GM13976 (cell line): ENCODE results near the gene MRPL54.
A peak's percentile ranks its signal among the peaks of the same experiment; 100 is the strongest.

Experiments used
- DNase-seq: peaks from one replicate; pipeline ENCODE4 v3.0.0; 2012; ENCODE audit warnings: low spot score
- in situ Hi-C: fragments of 300-500 bp; cut with MboI; formaldehyde crosslinking; loops from one replicate; pipeline ENCODE4 v1.12.0; 2022; ENCODE audit warnings: low sequenced_read_pairs, mixed read lengths, inconsistent platforms; ENCODE audit not compliant: unreplicated experiment
- TF ChIP-seq, protein P1 (sequence below): IDR thresholded peaks from 2 replicates; pipeline ENCODE4 v1.5.1; 2012; ENCODE audit warnings: borderline replicate concordance, mild to moderate bottlenecking; ENCODE audit not compliant: insufficient read depth; ENCODE audit errors: extremely low read depth, missing control alignments, control extremely low read depth

The MRPL54 gene

DNA sequence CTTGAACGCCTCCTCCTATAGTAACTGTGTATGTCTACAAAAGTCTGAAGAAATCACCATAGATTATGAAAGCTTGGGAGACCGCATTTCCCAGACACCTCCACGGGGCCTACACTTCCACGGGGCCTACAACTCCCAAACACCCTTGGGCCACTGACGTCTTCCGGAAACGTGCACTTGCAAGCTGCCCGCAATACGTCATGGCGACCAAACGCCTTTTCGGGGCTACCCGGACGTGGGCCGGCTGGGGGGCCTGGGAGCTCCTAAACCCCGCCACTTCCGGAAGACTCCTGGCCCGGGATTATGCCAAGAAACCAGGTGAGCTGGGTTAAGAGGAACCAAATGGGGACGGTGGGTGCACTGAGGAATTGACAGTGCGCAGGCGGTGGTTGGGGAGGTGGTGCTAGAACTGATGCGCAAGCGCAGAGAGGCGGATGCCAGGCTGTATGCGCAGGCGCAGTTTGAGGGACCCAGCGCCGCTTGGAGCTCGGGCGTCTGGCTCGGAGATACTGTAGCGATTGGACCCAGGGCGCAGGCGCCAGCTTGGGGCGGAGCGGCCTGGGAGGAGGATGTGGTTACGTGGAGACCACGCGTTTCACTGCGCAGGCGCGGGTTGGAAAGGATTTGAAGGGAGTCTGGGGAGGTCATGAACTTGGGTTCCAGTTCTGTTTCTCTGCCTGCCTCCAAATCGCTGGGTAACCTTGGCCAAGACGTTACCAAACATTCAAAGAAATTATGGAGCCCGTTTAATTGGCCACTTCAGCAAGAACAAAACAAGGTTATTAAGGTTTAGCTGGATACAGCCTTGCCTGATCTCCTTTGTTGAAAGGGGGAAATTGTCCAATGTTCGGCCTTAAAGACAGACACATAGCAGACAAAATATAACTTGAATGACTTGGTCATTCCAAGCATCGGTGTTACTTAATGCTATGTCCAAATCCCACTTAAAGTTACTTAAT is at the start of gene MRPL54:
TSS of gene MRPL54 (plus strand) at position 182 of the 959 bp plus-strand sequence. CDS start at position 201, 19 bp downstream.
- in situ Hi-C loops = no loop called here
- TF ChIP-seq, protein P1, sequence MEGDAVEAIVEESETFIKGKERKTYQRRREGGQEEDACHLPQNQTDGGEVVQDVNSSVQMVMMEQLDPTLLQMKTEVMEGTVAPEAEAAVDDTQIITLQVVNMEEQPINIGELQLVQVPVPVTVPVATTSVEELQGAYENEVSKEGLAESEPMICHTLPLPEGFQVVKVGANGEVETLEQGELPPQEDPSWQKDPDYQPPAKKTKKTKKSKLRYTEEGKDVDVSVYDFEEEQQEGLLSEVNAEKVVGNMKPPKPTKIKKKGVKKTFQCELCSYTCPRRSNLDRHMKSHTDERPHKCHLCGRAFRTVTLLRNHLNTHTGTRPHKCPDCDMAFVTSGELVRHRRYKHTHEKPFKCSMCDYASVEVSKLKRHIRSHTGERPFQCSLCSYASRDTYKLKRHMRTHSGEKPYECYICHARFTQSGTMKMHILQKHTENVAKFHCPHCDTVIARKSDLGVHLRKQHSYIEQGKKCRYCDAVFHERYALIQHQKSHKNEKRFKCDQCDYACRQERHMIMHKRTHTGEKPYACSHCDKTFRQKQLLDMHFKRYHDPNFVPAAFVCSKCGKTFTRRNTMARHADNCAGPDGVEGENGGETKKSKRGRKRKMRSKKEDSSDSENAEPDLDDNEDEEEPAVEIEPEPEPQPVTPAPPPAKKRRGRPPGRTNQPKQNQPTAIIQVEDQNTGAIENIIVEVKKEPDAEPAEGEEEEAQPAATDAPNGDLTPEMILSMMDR = no peak
- DNase-seq = peak; percentile 99

DNA sequence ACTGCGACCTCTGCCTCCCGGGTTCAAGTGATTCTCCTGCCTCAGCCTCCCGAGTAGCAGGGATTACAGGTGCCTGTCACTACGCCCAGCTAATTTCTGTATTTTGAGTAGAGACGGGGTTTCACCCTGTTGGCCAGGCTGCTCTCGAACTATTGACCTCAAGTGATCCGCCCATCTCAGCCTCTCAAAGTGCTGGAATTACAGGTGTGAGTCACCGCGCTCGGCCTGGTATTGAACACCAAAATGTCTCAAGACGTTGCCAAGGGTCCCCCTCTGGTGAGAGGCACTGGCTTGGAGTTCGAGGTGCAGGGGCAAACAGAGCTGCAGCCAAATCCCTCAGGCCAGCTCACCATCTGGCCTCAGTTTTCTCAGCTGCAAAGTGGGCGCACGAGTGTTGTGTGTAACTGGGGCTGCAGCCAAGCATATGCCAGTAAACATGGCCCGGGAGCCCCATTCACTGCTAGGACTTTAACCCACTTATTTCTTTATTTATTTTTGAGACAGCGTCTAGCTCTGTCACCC is 46.3 kb upstream of the MRPL54 start:
- no peak for DNase-seq
- in situ Hi-C loops = no loop called here
- TF ChIP-seq, protein P1 = no peak

DNA sequence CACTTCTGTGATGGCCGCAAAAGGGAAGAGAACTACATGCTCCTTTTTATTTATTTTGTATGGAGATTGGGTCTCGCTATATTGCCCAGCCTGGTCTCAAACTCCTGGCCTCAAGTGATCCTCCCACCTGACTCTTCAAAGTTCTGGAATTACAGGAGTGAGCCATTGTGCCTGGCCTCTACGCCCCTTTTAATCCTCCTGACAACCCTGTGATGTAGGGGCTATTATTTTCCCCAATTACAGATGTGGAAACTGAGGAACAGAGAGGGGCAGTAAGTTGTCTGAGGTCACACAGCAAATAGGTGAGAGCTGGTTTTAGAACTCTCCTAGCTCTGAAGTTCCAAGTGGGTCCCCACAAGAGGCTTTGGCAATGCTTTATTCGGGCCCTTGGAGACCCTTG is 42.6 kb upstream of the MRPL54 start:
- DNase-seq = no peak
- in situ Hi-C loops = no loop called here
- TF ChIP-seq, protein P1 = no peak

DNA sequence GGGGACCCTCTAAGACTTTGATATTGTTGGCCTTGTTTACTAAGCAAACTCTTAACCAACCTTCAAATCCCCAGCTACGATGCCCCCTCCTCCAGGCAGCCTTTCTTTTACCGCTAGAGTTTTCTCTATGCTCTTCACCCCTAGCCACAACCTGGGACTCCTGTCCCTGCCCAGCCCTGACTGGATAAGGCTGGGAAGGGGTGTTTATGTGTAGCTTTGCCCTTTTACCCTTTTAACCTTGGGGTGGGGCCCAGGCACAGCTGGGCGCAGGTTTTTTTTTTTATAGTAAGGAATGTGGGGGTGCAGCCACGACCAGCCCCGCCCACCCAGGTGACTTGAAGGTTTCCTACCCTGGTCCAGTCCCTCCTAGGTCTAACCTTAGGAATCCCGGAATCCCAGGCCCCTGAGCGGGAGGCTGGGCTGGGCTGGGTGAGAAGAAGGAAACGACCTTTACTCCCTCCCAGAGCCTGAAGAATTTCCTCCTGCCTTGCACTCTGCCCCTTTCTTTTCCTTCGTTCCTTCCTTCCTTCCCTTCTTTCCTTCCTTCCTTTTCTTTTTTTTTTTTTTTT is 42.0 kb upstream of the MRPL54 start:
- in situ Hi-C loops = no loop called here
- TF ChIP-seq, protein P1 = no peak
- no peak for DNase-seq

DNA sequence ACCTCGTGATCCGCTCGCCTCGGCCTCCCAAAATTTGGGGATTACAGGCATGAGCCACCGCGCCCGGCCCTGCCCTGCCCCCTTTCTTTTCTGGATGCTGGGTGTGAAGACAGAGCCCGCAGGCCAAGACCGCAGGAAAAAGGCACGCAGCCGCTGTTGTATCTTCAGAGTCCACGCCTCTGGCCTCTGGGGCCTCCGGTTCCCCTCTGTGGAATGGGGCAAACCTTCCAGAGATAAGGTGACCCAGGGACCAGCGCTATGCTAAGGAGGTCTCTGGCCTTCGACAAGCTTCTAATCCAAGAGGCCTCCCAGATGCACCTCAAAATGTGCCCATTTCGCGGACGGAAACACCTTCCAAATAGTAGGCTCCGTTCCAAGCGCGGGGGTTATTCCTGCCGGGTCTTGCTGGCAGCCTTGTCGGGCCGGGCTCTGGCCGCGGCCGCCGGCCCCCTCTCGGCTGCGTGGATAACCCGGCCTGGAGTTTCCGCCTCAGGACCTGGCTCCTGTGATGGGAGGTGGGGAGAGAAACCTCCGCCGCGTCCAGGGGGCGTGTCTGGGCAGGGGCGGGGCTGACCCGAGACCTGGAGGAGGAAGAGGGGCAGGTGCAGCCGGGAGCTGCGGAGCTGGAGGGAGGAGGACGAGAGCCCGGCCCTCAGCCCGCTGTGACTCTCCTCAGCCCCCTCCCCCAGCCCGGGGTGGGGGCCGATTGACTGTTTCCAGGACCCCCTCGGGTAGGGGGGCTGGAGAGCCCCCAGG is 41.2 kb upstream of the MRPL54 start:
- TF ChIP-seq, protein P1 = no peak
- peak; percentile 95 for DNase-seq
- in situ Hi-C loops = no loop called here

DNA sequence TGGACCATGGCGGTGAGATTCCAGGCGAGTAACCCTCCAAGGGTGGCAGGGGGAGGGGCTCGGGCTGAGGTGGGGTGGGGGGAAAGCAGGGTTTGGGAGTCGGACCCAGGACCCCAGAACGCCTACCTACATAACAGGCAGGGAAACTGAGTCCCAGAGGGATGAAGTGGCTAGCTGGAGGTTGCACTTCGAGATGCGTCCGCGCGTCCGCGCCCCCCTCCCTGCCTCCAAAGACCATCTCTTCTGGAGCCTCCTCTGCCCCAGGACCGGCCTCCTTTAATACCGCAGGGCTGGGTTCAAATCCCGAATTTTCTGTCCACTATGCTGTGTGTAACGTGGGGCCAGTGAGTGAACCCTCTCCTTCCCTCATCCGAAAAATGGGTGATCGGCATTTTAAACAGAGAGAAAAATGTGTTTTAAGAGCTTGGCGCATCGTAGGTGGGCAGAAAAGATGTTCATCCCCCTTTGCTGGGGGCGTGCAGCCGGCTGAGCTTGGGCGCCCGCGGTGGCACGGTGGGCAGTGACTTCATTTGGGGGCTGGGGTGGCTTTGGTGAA is 40.5 kb upstream of the MRPL54 start:
- in situ Hi-C loops = no loop called here
- no peak for DNase-seq
- TF ChIP-seq, protein P1 = no peak
